ENCODE measurements around the gene C1R.

DNA sequence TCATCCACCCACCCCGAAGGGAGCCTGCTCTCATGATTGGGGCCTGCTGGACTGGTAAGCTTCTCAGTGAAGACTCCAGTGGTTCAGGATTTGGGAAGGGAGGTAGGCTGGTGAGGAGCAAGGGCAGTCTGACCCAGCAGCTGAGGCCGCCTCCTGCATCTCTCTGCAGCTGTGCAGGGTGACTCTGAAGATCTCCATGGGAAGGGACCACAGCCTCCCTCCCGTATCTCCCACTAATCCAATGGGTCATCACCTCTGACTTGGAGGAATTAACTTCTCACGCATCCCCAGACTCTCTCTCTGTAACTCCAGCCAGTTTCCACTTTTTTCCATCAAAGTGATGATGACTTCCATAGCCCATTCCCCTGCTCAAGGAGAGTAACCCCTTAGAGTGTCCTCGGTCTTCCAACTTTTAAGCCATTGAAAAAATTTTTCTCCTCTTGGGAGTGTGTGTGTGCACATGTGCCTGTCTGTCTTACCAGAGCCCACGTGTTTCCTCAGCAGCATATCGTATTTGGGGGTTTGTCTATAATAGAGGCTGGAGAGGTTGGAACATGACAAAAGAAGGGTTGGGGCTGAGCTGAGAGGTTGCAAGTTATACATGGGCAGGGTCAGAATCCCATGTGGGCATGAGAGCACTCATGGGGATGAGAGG lies 49.2 kb upstream of the C1R start:
- TF ChIP-seq, protein P1, sequence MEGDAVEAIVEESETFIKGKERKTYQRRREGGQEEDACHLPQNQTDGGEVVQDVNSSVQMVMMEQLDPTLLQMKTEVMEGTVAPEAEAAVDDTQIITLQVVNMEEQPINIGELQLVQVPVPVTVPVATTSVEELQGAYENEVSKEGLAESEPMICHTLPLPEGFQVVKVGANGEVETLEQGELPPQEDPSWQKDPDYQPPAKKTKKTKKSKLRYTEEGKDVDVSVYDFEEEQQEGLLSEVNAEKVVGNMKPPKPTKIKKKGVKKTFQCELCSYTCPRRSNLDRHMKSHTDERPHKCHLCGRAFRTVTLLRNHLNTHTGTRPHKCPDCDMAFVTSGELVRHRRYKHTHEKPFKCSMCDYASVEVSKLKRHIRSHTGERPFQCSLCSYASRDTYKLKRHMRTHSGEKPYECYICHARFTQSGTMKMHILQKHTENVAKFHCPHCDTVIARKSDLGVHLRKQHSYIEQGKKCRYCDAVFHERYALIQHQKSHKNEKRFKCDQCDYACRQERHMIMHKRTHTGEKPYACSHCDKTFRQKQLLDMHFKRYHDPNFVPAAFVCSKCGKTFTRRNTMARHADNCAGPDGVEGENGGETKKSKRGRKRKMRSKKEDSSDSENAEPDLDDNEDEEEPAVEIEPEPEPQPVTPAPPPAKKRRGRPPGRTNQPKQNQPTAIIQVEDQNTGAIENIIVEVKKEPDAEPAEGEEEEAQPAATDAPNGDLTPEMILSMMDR (IDR thresholded peaks at IDR 0.05): no peak
- TF ChIP-seq EP300 (IDR thresholded peaks at IDR 0.05; ENCODE audit: low read depth): no peak
- no peak for TF ChIP-seq POLR2AphosphoS5 (IDR thresholded peaks at IDR 0.05)
